ENCODE measurements around the gene ACSS3.
"Not testable (repeated sequence)": the region's sequence is repeated elsewhere in the genome, so short reads cannot be mapped to it uniquely, and the experiment has no call there.

ACSS3 gene

GRCh38 chr12:81170072-81170471 is 92.2 kb downstream of the ACSS3 start:
- no peak for DNase-seq

- DNase-seq: no peak
Measured at GRCh38 chr12:81172851-81173250, 95.0 kb downstream of the ACSS3 start.

GRCh38 chr12:81174664-81175063 is 96.8 kb downstream of the ACSS3 start:
- no peak for DNase-seq

GRCh38 chr12:81176796-81177195 is 98.9 kb downstream of the ACSS3 start:
- no peak for DNase-seq

- no peak for DNase-seq
Measured at GRCh38 chr12:81181691-81182090, 103.8 kb downstream of the ACSS3 start.

- DNase-seq: no peak
Measured at GRCh38 chr12:81187686-81188085, 109.8 kb downstream of the ACSS3 start.

GRCh38 chr12:81196595-81196994 is 118.7 kb downstream of the ACSS3 start:
- no peak for DNase-seq

GRCh38 chr12:81200561-81200960 is 122.7 kb downstream of the ACSS3 start:
- DNase-seq: not testable (repeated sequence)

GRCh38 chr12:81203671-81204204 is 125.9 kb downstream of the ACSS3 start:
- no peak for DNase-seq

- no peak for DNase-seq
Measured at GRCh38 chr12:81205416-81205815, 127.5 kb downstream of the ACSS3 start.

- no peak for DNase-seq
Measured at GRCh38 chr12:81206429-81206828, 128.6 kb downstream of the ACSS3 start.

- no peak for DNase-seq
Measured at GRCh38 chr12:81207173-81207572, 129.3 kb downstream of the ACSS3 start.

- DNase-seq: no peak
Measured at GRCh38 chr12:81207664-81208063, 129.8 kb downstream of the ACSS3 start.

- no peak for DNase-seq
Measured at GRCh38 chr12:81208187-81208911, 130.5 kb downstream of the ACSS3 start.

GRCh38 chr12:81209012-81209411 is 131.1 kb downstream of the ACSS3 start:
- no peak for DNase-seq

GRCh38 chr12:81209772-81210225 is 131.9 kb downstream of the ACSS3 start:
- not testable (repeated sequence) for DNase-seq

GRCh38 chr12:81211306-81211705 is 133.4 kb downstream of the ACSS3 start:
- DNase-seq: no peak

GRCh38 chr12:81212996-81213696 is 135.3 kb downstream of the ACSS3 start:
- DNase-seq: no peak

- DNase-seq: no peak
Measured at GRCh38 chr12:81216739-81217138, 138.9 kb downstream of the ACSS3 start.

GRCh38 chr12:81221681-81222080 is 143.8 kb downstream of the ACSS3 start:
- no peak for DNase-seq

- DNase-seq: no peak
Measured at GRCh38 chr12:81222846-81223592, 145.1 kb downstream of the ACSS3 start.

- no peak for DNase-seq
Measured at GRCh38 chr12:81224626-81225025, 146.7 kb downstream of the ACSS3 start.

GRCh38 chr12:81229759-81230158 is 151.9 kb downstream of the ACSS3 start:
- no peak for DNase-seq
